ENCODE measurements around the gene PEPD.

PEPD gene

GRCh38 chr19:33411621-33412180 lies 109.9 kb downstream of the PEPD start:
- no peaks in the 10 kb centered on the region for H3K4me1 ChIP-seq (ENCODE audit: low read depth, poor library complexity, severe bottlenecking)
- no peaks in the 10 kb centered on the region for H3K79me2 ChIP-seq (ENCODE audit: insufficient read depth, low read depth)
- no peak overlapping the region for H3K4me3 ChIP-seq (IDR thresholded peaks at IDR 0.05; ENCODE audit: insufficient read depth, low read depth, low read length)
- no peak overlapping the region for H3K9ac ChIP-seq
- TF ChIP-seq CTCF (conservative IDR thresholded peaks at IDR 0.05; ENCODE audit: low read depth, low read length): no peak
- H3K27me3 ChIP-seq (ENCODE audit: insufficient read depth, low read depth): no peaks in the 10 kb centered on the region
- no peak overlapping the region for H3K4me2 ChIP-seq
- H3K27ac ChIP-seq: no peak overlapping the region
- no peaks in the 10 kb centered on the region for H4K20me1 ChIP-seq (ENCODE audit: insufficient read depth)
- H3K36me3 ChIP-seq (ENCODE audit: insufficient read depth): no peaks in the 10 kb centered on the region
- H2AFZ ChIP-seq (ENCODE audit: low read depth): no peak overlapping the region

GRCh38 chr19:33410915-33411401 lies 110.6 kb downstream of the PEPD start:
- TF ChIP-seq CTCF (conservative IDR thresholded peaks at IDR 0.05; ENCODE audit: low read depth, low read length): no peak
- no peak overlapping the region for H3K9ac ChIP-seq
- H3K27me3 ChIP-seq (ENCODE audit: insufficient read depth, low read depth): no peaks in the 10 kb centered on the region
- no peak overlapping the region for H3K27ac ChIP-seq
- H4K20me1 ChIP-seq (ENCODE audit: insufficient read depth): no peaks in the 10 kb centered on the region
- H3K79me2 ChIP-seq (ENCODE audit: insufficient read depth, low read depth): no peaks in the 10 kb centered on the region
- H3K4me2 ChIP-seq: no peak overlapping the region
- H3K4me1 ChIP-seq (ENCODE audit: low read depth, poor library complexity, severe bottlenecking): no peaks in the 10 kb centered on the region
- no peak overlapping the region for H3K4me3 ChIP-seq (IDR thresholded peaks at IDR 0.05; ENCODE audit: insufficient read depth, low read depth, low read length)
- no peak overlapping the region for H2AFZ ChIP-seq (ENCODE audit: low read depth)
- no peaks in the 10 kb centered on the region for H3K36me3 ChIP-seq (ENCODE audit: insufficient read depth)

GRCh38 chr19:33409906-33410685 lies 111.5 kb downstream of the PEPD start:
- no peaks in the 10 kb centered on the region for H3K79me2 ChIP-seq (ENCODE audit: insufficient read depth, low read depth)
- no peaks in the 10 kb centered on the region for H3K36me3 ChIP-seq (ENCODE audit: insufficient read depth)
- no peaks in the 10 kb centered on the region for H3K27me3 ChIP-seq (ENCODE audit: insufficient read depth, low read depth)
- H3K9ac ChIP-seq: no peak overlapping the region
- no peak overlapping the region for H3K27ac ChIP-seq
- no peak overlapping the region for H3K4me2 ChIP-seq
- H3K4me1 ChIP-seq (ENCODE audit: low read depth, poor library complexity, severe bottlenecking): no peaks in the 10 kb centered on the region
- no peaks in the 10 kb centered on the region for H4K20me1 ChIP-seq (ENCODE audit: insufficient read depth)
- no peak for TF ChIP-seq CTCF (conservative IDR thresholded peaks at IDR 0.05; ENCODE audit: low read depth, low read length)
- H3K4me3 ChIP-seq (IDR thresholded peaks at IDR 0.05; ENCODE audit: insufficient read depth, low read depth, low read length): no peak overlapping the region
- no peak overlapping the region for H2AFZ ChIP-seq (ENCODE audit: low read depth)

- no peaks in the 10 kb centered on the region for H4K20me1 ChIP-seq (ENCODE audit: insufficient read depth)
- H3K4me3 ChIP-seq (IDR thresholded peaks at IDR 0.05; ENCODE audit: insufficient read depth, low read depth, low read length): no peak overlapping the region
- TF ChIP-seq CTCF (conservative IDR thresholded peaks at IDR 0.05; ENCODE audit: low read depth, low read length): no peak
- no peaks in the 10 kb centered on the region for H3K36me3 ChIP-seq (ENCODE audit: insufficient read depth)
- H3K9ac ChIP-seq: no peak overlapping the region
- no peak overlapping the region for H3K27ac ChIP-seq
- H3K4me2 ChIP-seq: no peak overlapping the region
- H3K79me2 ChIP-seq (ENCODE audit: insufficient read depth, low read depth): no peaks in the 10 kb centered on the region
- H3K4me1 ChIP-seq (ENCODE audit: low read depth, poor library complexity, severe bottlenecking): no peaks in the 10 kb centered on the region
- H3K27me3 ChIP-seq (ENCODE audit: insufficient read depth, low read depth): no peaks in the 10 kb centered on the region
- H2AFZ ChIP-seq (ENCODE audit: low read depth): no peak overlapping the region
Observed at GRCh38 chr19:33408538-33409434, 112.8 kb downstream of the PEPD start.
